Measurements from ENCODE around the gene KCNQ5.
"Not testable (repeated sequence)": the region's sequence is repeated elsewhere in the genome, so short reads cannot be mapped to it uniquely, and the experiment has no call there.

The KCNQ5 gene

DNA sequence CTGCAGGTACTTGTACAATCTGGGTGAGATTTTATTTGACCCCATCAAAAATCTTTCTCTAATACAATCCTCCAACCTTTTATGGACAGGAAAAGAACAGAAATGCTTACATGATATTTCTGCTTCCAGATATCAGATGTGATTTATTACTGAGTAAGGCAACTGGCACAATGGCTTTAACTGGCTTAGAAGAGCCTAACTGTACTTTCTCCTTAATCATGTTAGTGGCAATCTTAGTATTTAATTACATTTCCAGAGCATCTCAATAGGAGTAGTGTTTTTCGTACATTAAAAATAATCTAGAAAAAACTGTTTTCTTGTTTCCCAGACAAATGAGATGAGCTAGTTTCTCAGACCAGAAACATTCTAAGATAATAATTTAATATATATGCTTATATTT lies 251.6 kb downstream of the KCNQ5 start:
- DNase-seq (ENCODE audit: low spot score): no peak
- TF ChIP-seq, protein P1, sequence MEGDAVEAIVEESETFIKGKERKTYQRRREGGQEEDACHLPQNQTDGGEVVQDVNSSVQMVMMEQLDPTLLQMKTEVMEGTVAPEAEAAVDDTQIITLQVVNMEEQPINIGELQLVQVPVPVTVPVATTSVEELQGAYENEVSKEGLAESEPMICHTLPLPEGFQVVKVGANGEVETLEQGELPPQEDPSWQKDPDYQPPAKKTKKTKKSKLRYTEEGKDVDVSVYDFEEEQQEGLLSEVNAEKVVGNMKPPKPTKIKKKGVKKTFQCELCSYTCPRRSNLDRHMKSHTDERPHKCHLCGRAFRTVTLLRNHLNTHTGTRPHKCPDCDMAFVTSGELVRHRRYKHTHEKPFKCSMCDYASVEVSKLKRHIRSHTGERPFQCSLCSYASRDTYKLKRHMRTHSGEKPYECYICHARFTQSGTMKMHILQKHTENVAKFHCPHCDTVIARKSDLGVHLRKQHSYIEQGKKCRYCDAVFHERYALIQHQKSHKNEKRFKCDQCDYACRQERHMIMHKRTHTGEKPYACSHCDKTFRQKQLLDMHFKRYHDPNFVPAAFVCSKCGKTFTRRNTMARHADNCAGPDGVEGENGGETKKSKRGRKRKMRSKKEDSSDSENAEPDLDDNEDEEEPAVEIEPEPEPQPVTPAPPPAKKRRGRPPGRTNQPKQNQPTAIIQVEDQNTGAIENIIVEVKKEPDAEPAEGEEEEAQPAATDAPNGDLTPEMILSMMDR (IDR thresholded peaks at IDR 0.05; ENCODE audit: extremely low read depth, missing control alignments): no peak

DNA sequence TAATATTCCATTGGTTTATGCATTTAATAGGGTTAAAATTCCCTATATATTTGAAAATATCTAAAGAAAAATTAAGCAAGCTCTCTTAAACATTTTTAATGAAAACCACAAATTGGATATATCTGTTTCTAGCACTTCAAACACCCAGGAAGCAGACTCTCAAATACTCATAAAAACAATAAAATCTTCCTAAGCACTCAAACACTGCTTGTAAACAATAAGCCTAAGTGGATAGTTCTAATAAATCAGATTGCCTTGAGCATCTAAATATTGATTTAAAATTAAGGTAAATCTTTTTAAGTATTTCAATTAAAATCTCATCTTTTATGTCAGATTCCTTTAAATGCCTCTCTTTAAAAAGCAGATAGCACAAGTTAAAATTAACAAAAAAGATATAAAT lies 254.4 kb downstream of the KCNQ5 start:
- DNase-seq (ENCODE audit: low spot score): no peak
- TF ChIP-seq, protein P1 (IDR thresholded peaks at IDR 0.05; ENCODE audit: extremely low read depth, missing control alignments): no peak

DNA sequence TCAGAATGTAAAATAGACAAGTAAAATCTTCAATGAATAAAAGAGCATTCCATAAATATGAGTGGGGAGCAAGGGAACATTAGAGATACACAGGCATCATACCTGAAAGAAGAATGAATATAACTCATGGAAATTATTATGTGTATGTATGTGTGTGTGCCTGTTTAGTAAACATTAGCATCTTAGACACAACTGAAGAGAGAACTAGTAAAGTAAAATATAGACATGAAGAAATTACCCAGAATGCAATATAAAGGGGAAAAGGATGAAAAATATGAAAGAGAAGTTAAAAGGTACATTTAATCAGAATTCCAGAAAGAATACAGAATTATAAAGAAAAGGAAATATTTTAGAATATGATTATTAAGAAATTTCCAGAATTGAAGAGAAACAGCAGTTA lies 264.3 kb downstream of the KCNQ5 start:
- TF ChIP-seq, protein P1 (IDR thresholded peaks at IDR 0.05; ENCODE audit: extremely low read depth, missing control alignments): no peak
- DNase-seq (ENCODE audit: low spot score): no peak

DNA sequence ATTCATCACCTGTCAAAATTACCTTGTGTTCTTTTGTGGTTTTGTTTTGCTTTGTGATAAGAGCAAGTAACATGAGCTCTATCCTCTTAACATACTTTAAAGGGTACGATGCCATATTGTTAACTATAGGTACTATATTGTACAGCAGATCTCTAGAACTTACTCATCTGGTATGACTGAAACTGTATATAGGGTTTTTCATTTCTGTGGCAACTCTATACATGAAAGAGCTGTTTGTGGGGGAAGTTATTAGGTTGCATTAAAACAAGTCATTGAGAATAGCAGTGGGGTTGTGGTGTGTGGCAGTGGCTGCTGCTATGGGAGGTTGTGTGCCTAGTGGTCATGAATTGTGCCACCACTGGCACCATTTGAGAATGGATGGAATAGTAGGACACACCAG lies 268.4 kb downstream of the KCNQ5 start:
- TF ChIP-seq, protein P1 (IDR thresholded peaks at IDR 0.05; ENCODE audit: extremely low read depth, missing control alignments): no peak
- DNase-seq (ENCODE audit: low spot score): no peak

DNA sequence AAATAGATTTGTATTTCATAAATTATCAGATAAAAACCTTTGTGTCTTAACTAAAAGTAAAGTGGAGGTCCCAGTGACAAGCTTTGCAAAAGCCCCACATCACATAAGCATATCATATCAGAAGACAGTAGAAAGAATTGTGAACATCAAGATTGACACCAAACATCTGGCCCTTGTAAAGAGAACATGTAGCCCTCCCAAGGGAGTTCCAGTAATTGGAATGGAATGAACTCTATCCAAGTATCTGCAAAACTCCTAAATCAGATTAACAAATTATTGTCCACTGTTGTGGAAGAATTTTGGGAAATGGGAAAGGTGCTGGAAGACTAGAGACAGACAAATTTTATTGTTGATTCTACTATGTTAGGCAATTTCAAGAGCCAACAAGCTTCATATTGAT lies 268.8 kb downstream of the KCNQ5 start:
- TF ChIP-seq, protein P1 (IDR thresholded peaks at IDR 0.05; ENCODE audit: extremely low read depth, missing control alignments): no peak
- DNase-seq (ENCODE audit: low spot score): no peak

DNA sequence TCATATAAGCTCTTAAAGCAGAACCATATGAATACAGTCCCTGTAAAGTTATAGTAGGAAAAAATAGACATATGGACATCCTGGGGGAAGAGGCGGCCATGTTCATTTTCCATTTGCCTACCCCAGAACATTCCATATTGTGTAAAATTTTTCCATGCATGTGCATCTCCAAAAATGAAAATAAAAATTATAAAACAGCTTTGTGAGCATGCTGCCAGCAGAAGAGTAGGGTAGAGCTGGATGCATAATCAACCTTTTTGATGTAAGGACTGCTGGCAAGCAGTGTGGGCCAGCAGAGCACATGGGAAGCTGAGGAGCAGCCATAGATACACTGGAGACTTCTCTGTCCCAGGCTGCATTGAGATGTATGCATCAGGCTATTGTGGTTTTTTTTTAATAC lies 271.0 kb downstream of the KCNQ5 start:
- TF ChIP-seq, protein P1 (IDR thresholded peaks at IDR 0.05; ENCODE audit: extremely low read depth, missing control alignments): no peak
- DNase-seq (ENCODE audit: low spot score): no peak

DNA sequence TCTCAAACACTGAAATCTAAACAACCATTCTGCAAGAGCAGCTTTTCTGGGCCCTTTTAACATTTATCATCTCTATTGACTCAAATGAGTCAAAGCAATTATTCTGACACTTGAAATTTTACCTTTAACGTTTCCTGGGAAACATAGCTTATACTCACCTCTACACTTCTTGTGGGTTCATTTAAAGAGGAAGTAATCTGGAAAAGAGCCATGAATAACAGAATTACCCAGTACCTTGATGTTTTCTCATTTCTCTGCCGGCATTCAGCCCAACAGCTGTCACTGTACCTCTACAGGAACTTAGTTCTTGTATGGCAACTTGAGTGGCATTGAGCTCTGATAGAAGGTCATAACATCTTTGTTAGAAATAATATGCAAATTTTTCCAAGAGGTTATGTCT lies 272.2 kb downstream of the KCNQ5 start:
- no peak for DNase-seq (ENCODE audit: low spot score)

DNA sequence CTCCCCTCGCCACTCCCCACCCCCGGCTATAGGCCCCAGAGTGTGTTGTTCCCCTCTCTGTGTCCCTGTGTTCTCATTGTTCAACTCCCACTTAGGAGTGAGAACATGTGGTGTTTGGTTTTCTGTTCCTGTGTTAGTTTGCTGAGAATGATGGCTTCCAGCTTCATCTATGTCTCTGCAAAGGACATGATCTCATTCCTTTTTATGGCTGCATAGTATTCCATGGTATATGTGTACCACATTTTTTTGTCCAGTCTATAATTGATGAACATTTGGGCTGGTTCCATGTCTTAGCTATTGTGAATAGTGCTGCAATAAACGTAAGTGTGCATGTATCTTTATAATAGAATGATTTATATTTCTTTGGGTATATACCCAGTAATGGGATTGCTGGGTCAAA lies 276.4 kb downstream of the KCNQ5 start:
- DNase-seq (ENCODE audit: low spot score): not testable (repeated sequence)

More for the DNA sequence above, 272.2 kb downstream of the KCNQ5 start:
- TF ChIP-seq, protein P1 (IDR thresholded peaks at IDR 0.05; ENCODE audit: extremely low read depth, missing control alignments): no peak
